HG03159 (cell line): ENCODE results near the gene RNU6-7.

ENCODE experiments used
- ATAC-seq: cut with Tn5 transposase; IDR thresholded peaks from one replicate; pipeline ENCODE4 v1.9.1; 2021; ENCODE audit warnings: mild to moderate bottlenecking, moderate library complexity; ENCODE audit not compliant: unreplicated experiment

RNU6-7 gene

GRCh38 chr14:32201816-32202490, at the start of gene RNU6-7:
Gene RNU6-7 (plus strand): TSS chr14:32202045.
- ATAC-seq = no peak

DNA sequence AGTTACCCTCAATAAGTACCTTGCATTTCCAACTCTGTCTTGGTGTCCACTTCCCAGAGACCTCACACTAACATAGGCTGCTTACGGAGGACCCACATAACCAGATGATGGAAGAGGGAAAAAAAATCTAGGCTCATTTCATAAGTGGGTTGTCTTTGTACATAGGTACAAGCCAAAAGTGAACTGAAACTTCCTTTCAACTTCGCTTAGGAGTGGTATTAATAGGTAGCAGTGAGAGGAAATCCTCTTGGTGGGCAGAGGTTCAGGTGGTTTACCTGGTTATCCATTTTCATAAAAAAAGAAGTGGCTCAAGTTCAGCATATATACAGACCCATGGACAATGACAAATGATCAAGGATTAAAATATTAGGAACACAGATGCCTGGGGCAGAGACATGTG, 35.8 kb upstream of the RNU6-7 start:
- peak; percentile 45 for ATAC-seq

GRCh38 chr14:32166924-32167323, 34.9 kb upstream of the RNU6-7 start:
- ATAC-seq = no peak

GRCh38 chr14:32167907-32168306, 33.9 kb upstream of the RNU6-7 start:
- ATAC-seq = no peak

DNA sequence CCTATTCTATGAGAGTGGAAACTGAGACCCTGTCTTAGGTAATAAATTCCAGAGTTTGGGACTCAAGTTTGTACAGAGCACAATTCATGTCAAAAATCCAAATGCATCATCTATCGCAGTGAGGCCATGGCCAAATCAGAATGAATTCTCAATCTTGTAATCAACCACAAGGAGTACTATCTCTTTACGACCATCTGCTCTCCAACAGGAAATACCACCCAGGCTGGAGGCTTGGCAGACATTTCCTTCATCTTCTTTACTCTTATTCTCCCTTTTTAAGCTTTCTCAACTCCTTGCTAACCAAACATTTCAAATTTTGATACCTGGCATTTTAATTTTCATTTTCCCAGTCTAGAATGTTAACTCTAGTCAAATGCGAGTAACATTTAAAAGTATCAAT, 32.7 kb upstream of the RNU6-7 start:
- ATAC-seq = no peak

DNA sequence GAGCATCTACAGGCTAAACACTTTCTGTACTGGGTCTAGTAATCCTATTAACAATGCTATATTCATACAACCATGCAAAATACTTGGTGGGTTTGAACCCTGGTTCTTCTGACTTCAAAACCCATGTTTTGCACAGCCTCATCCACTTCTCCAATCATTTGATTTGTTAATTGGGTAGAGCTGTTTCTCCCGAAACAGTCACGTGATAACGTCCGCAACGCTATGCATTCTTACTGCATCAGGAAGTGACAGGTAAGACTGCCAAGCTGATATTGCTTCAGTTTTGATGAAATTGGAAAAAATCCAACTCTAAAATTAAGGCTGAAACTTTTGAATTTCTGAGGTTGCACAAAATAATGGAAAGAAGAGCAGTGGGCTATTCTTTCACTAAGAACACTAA, 30.4 kb upstream of the RNU6-7 start:
- ATAC-seq = no peak

GRCh38 chr14:32183151-32184058, 18.4 kb upstream of the RNU6-7 start:
- no peak for ATAC-seq

GRCh38 chr14:32185097-32185496, 16.7 kb upstream of the RNU6-7 start:
- no peak for ATAC-seq

DNA sequence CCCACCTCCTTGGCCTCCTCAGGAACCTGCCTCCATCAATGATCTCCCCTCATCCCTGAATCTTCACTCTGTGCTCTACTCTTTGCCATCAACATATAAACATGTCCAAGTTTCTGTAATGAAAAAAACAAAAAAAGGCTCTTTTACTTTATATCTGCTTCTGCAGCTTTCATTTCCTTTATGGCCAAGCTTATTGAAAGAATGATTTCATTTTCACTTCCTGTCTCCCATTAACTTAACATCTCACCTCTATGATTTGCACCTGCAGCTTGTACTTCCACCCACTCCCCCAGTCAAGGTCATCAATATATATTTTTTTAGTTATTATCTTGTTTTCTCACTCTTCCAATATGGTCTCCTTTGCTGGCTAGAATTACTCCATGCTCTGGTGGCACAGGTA, 15.6 kb upstream of the RNU6-7 start:
- ATAC-seq = no peak

DNA sequence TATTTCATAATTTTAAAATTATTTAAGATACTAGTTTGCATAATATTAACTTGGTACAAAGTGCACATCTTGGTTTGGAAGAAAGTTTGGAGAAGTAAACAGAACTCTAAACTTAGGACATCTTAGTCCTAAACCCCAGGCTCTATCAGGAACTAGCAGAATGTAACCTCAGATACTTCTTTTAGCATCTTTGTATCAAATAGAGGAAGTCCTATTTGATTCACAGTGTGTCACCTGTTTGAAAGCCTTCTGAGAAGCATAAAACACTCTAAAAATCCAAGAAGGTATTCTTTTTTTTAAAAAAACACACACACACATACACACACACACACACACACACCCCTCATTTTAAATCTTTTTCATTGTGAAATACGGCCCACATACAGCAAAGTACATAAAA, 12.0 kb upstream of the RNU6-7 start:
- ATAC-seq = no peak

DNA sequence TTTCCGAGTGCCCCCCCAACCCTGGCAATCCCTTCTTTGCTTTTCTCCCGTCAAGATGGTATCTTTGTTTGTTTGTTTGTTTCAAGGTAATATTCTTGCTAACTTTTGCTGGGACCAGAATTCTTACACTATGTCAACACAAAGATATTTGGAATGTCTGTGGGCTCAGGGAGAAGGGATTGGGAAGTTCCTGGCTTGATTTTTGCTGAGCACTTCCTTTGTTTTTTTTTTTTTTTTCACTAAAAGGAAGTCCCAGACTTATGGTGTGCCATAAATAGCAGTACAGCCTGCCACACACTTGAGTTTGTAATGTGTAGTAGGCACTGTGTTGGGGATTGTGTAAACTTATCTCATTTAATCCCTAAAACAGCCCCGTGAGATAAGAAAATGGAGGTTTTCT, 11.2 kb upstream of the RNU6-7 start:
- ATAC-seq = no peak

- ATAC-seq = no peak
Observed at GRCh38 chr14:32192712-32193373, 9.0 kb upstream of the RNU6-7 start.

GRCh38 chr14:32193532-32193931, 8.3 kb upstream of the RNU6-7 start:
- no peak for ATAC-seq

GRCh38 chr14:32195636-32196035, 6.2 kb upstream of the RNU6-7 start:
- ATAC-seq = no peak

GRCh38 chr14:32197919-32198318, 3.9 kb upstream of the RNU6-7 start:
- peak; percentile 40 for ATAC-seq

- no peak for ATAC-seq
Observed at GRCh38 chr14:32200368-32201192, 1.3 kb upstream of the RNU6-7 start.

DNA sequence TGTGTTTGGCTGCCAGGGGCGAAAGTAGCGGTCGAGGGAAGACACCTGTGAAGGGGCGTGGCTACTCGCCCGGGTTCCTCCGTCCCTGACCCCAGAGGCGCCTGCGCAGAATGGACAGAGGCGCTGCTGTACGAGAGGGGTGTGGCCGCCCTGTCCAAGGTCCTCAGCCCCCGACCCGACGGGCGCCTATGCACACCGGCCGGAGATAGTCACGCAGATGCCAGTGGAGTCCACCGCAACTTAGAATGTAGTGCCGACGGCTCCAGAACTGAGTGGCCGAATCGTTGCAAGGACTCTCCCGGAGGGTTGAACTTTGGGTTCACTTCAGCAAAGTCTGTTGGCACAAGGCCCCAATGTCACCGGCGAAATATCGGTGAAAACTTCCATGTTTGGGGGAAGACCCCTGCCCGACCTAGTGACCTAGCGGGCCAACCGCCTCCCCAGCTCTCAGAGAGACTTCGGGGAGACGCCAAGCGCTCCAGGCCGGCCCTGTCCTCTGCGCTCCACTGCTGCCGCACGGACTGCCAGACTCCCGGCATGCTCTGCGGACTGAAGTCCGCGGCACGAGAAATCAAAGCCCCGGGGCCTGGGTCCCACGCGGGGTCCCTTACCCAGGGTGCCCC, 541 bp upstream of the RNU6-7 start:
- peak; percentile 57 for ATAC-seq

DNA sequence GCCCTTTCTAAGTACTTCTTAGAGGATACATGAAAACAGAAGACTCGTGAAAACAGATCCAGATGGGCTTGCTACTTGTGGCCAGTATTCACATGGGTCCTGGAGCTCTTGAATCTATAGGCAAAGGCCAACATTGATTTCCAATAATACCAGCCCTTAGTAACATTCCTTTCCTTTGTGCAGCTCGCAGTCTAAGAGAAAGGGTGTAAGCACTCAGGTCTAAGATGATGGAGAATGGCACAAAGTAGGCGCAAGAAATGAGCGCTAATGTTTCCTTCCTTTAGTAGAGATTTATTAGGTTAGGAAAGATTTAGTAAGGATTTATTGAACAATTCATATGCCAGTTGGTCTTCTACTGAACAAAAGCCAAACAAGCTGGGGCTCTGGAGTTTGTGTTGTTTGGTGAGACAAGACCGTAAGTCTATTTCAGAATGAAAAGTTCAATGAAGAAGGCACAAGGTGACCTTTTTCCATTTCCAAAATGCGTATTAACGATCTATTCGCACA, 699 bp downstream of the RNU6-7 start:
- ATAC-seq = no peak

DNA sequence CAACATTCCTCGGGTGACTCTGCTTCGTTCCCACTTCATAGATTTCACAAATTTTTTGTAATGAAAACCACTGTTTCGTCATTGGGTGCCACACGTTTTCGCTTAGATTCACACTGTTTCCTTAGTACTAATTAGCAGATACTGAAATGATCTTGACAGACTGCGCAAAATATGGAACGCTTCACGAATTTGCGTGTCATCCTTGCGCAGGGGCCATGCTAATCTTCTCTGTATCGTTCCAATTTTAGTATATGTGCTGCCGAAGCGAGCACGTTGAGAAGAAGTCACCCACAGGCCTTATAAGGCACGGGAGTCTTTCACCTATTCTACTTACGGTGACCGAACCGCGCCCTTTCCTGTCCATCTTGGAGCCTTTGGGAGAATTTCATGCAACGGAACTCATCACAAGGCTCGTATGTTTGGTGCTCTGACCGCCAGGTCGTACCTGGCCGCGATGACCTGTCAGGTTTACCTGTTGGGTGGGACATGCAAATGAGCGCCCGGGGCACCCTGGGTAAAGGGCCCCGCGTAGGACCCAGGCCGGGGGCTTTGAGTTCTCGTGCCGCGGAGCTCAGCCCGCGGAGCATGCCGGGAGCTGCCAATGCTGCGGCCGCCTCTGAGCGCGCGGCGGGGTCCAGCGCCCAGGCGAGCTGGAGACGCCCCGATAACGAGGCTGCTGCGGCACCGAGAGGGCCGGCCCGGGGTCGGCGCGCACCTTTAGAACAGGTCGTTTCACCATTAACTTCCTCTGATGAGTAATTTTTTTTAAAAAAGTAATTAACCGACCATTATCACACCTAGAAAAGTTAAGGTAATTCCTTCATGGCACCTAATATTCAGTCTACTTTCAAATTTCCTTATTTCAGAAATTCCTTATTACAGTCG, 1.4 kb downstream of the RNU6-7 start, which contains the start of gene RNU6-8:
Gene RNU6-8, minus strand, starts transcription at position 272 of the 885 bp plus-strand sequence.
- ATAC-seq = peak; percentile 61
